Stimulated activated memory B cell treated with anti-CD40 and anti-IgM and Interleukin-4, amounts not matched to agents 10 μg/mL and 1 μg/mL and 100 μg/mL, for 72 hours (primary cell): ENCODE results near the gene CYP2S1.
"Not testable (repeated sequence)": the region's sequence is repeated elsewhere in the genome, so short reads cannot be mapped to it uniquely, and the experiment has no call there.

Experiments used
- ATAC-seq: fragments of 150-1000 bp; cut with Tn5 transposase; 2 replicates; pipeline ENCODE4 v1.10.0; 2021
- H3K27ac Mint-ChIP-seq: one replicate; pipeline ENCODE4 v1.8.0; 2022; ENCODE audit warnings: mild to moderate bottlenecking, mixed read lengths
- H3K27me3 Mint-ChIP-seq: one replicate; pipeline ENCODE4 v1.8.0; 2022; ENCODE audit warnings: mixed read lengths
- H3K36me3 Mint-ChIP-seq: one replicate; pipeline ENCODE4 v1.8.0; 2022; ENCODE audit warnings: mixed read lengths
- H3K4me1 Mint-ChIP-seq: one replicate; pipeline ENCODE4 v1.8.0; 2022; ENCODE audit warnings: mixed read lengths
- H3K4me3 Mint-ChIP-seq: one replicate; pipeline ENCODE4 v1.8.0; 2022; ENCODE audit warnings: mild to moderate bottlenecking, moderate library complexity, mixed read lengths
- H3K9me3 Mint-ChIP-seq: one replicate; pipeline ENCODE4 v1.8.0; 2022; ENCODE audit warnings: mixed read lengths

CYP2S1 gene

GRCh38 chr19:41192574-41193429 is at the start of gene CYP2S1:
Gene CYP2S1 (plus strand): TSS chr19:41193219. CDS start chr19:41193265, 46 bp downstream.
- no peak within 1 kb of the TSS for H3K27ac Mint-ChIP-seq
- H3K27me3 Mint-ChIP-seq: peaks cover 69% of the 10 kb centered on the region
- no peak for ATAC-seq
- no peak within 1 kb of the TSS for H3K4me3 Mint-ChIP-seq
- H3K36me3 Mint-ChIP-seq: no peaks in the 10 kb centered on the region
- no peaks in the 10 kb centered on the region for H3K9me3 Mint-ChIP-seq
- H3K4me1 Mint-ChIP-seq: peaks cover 25% of the 10 kb centered on the region

DNA sequence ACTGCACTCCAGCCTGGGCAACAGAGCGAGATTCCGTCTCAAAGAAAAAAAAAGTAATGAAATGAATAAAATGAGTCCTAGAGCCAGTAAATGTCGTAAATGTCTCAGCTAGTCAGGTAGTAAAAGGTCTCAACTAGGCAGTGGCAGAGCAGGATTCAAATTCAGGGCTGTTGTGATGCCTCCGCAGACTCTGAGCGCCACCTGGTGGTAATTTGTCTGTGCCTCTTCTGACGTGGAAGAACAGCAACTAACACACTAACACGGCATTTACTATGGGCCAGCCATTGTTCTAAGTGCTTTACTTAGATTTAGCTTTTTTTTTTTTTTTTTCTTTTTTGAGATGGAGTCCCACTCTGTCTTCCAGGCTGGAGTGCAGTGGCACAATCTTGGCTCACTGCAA is 48.6 kb upstream of the CYP2S1 start:
- Mint-ChIP-seq H3K9me3 (no peaks in the 10 kb centered on the region), H3K27me3 (peaks cover 19% of the 10 kb centered on the region)

DNA sequence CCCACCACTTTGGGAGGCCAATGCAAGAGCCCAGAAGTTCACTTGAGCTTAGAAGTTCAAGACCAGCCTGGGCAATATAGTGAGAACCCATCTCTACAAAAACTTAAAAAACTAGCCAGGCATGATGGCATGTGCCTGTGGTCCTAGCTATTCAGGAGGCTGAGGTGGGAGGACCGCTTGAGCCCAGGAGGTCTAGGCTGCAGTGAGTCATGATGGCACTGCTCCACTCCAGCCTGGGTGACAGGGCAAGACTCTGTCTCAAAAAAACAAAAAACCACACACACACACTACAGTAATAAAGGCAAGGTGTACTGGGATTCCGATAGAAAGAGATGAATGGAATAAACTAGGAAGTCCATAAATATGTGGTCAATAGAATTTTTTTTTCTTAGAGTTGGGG is 43.2 kb upstream of the CYP2S1 start:
- no peaks in the 10 kb centered on the region for H3K4me1 Mint-ChIP-seq
- H3K9me3 Mint-ChIP-seq: no peaks in the 10 kb centered on the region
- H3K36me3 Mint-ChIP-seq: no peaks in the 10 kb centered on the region
- H3K4me3 Mint-ChIP-seq: no peak overlapping the region
- H3K27me3 Mint-ChIP-seq: peaks cover 19% of the 10 kb centered on the region
- H3K27ac Mint-ChIP-seq: no peak overlapping the region
- ATAC-seq: no peak

More for the DNA sequence above, 48.6 kb upstream of the CYP2S1 start:
- H3K36me3 Mint-ChIP-seq: no peaks in the 10 kb centered on the region
- H3K4me3 Mint-ChIP-seq: no peak overlapping the region
- ATAC-seq: peak; percentile 70
- H3K27ac Mint-ChIP-seq: no peak overlapping the region
- H3K4me1 Mint-ChIP-seq: no peaks in the 10 kb centered on the region

DNA sequence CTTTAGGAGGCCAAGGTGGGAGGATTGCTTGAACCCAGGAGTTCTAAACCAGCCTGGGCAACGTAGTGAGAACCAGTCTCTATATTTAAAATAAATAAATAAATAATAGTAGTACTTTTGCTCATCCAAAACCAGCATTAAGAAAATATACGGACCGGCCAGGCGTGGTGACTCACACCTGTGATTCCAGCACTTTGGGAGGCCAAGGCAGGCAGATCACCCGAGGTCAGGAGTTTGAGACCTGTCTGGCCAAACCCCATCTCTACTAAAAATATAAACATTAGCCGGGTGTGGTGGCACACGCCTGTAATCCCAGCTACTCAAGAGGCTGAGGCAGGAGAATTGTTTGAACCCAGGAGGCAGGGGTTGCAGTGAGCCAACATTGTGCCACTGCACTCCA is 42.0 kb upstream of the CYP2S1 start:
- H3K9me3 Mint-ChIP-seq, H3K27ac Mint-ChIP-seq, H3K4me1 Mint-ChIP-seq, H3K4me3 Mint-ChIP-seq, ATAC-seq, H3K36me3 Mint-ChIP-seq: not testable (repeated sequence)
- peaks cover 18% of the 10 kb centered on the region for H3K27me3 Mint-ChIP-seq

GRCh38 chr19:41154060-41154459 is 39.0 kb upstream of the CYP2S1 start:
- H3K4me3 Mint-ChIP-seq: no peak overlapping the region
- no peak overlapping the region for H3K27ac Mint-ChIP-seq
- H3K27me3 Mint-ChIP-seq: no peaks in the 10 kb centered on the region
- ATAC-seq: no peak
- no peaks in the 10 kb centered on the region for H3K9me3 Mint-ChIP-seq
- H3K36me3 Mint-ChIP-seq: no peaks in the 10 kb centered on the region
- H3K4me1 Mint-ChIP-seq: no peaks in the 10 kb centered on the region

- no peak overlapping the region for H3K4me3 Mint-ChIP-seq
- H3K36me3 Mint-ChIP-seq: no peaks in the 10 kb centered on the region
- no peak for ATAC-seq
- peaks cover 3% of the 10 kb centered on the region for H3K9me3 Mint-ChIP-seq
- H3K27me3 Mint-ChIP-seq: no peaks in the 10 kb centered on the region
- H3K27ac Mint-ChIP-seq: no peak overlapping the region
- no peaks in the 10 kb centered on the region for H3K4me1 Mint-ChIP-seq
Observed at GRCh38 chr19:41156207-41156606, 36.8 kb upstream of the CYP2S1 start.

DNA sequence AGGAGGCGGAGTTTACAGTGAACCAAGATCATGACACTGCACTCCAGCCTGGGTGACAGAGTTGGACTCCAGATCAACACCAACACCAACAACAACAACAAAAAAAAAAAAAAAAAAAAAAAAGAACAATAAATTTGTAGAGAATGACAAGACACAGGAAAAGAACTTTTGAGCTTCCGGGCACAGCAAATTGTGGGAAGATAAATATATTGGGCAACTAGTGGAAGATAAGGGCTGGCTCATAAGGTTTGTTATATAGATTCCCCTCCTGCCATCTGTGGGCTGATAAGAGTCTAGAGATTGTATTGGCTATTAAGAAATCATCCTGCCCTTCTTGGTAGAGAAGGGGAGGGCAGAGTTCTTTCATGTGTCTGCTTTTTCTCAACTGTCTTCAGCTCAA is 33.1 kb upstream of the CYP2S1 start:
- ATAC-seq: no peak
- no peaks in the 10 kb centered on the region for H3K36me3 Mint-ChIP-seq
- H3K9me3 Mint-ChIP-seq: peaks cover 3% of the 10 kb centered on the region
- no peaks in the 10 kb centered on the region for H3K4me1 Mint-ChIP-seq
- no peak overlapping the region for H3K4me3 Mint-ChIP-seq
- H3K27me3 Mint-ChIP-seq: no peaks in the 10 kb centered on the region
- no peak overlapping the region for H3K27ac Mint-ChIP-seq

- no peak for ATAC-seq
- Mint-ChIP-seq H3K9me3 (peaks cover 3% of the 10 kb centered on the region), H3K4me3 (no peak overlapping the region), H3K36me3 (no peaks in the 10 kb centered on the region), H3K27me3 (no peaks in the 10 kb centered on the region), H3K4me1 (no peaks in the 10 kb centered on the region), H3K27ac (no peak overlapping the region)
Observed at GRCh38 chr19:41161903-41162302, 31.1 kb upstream of the CYP2S1 start.

GRCh38 chr19:41166944-41167804 is 25.8 kb upstream of the CYP2S1 start:
- no peak overlapping the region for H3K4me3 Mint-ChIP-seq
- no peaks in the 10 kb centered on the region for H3K9me3 Mint-ChIP-seq
- H3K27ac Mint-ChIP-seq: no peak overlapping the region
- no peaks in the 10 kb centered on the region for H3K36me3 Mint-ChIP-seq
- no peak for ATAC-seq
- peaks cover 10% of the 10 kb centered on the region for H3K27me3 Mint-ChIP-seq
- H3K4me1 Mint-ChIP-seq: no peaks in the 10 kb centered on the region

- H3K27ac Mint-ChIP-seq: no peak overlapping the region
- peak; percentile 20 for ATAC-seq
- peaks cover 8% of the 10 kb centered on the region for H3K4me1 Mint-ChIP-seq
- no peaks in the 10 kb centered on the region for H3K36me3 Mint-ChIP-seq
- H3K27me3 Mint-ChIP-seq: peaks cover 34% of the 10 kb centered on the region
- H3K4me3 Mint-ChIP-seq: no peak overlapping the region
- H3K9me3 Mint-ChIP-seq: no peaks in the 10 kb centered on the region
Observed at GRCh38 chr19:41172297-41173164, 20.5 kb upstream of the CYP2S1 start.

- no peak overlapping the region for H3K4me3 Mint-ChIP-seq
- ATAC-seq: no peak
- peaks cover 25% of the 10 kb centered on the region for H3K27me3 Mint-ChIP-seq
- H3K36me3 Mint-ChIP-seq: no peaks in the 10 kb centered on the region
- H3K9me3 Mint-ChIP-seq: no peaks in the 10 kb centered on the region
- no peak overlapping the region for H3K27ac Mint-ChIP-seq
- H3K4me1 Mint-ChIP-seq: peaks cover 8% of the 10 kb centered on the region
Observed at GRCh38 chr19:41174297-41174928, 18.6 kb upstream of the CYP2S1 start.

DNA sequence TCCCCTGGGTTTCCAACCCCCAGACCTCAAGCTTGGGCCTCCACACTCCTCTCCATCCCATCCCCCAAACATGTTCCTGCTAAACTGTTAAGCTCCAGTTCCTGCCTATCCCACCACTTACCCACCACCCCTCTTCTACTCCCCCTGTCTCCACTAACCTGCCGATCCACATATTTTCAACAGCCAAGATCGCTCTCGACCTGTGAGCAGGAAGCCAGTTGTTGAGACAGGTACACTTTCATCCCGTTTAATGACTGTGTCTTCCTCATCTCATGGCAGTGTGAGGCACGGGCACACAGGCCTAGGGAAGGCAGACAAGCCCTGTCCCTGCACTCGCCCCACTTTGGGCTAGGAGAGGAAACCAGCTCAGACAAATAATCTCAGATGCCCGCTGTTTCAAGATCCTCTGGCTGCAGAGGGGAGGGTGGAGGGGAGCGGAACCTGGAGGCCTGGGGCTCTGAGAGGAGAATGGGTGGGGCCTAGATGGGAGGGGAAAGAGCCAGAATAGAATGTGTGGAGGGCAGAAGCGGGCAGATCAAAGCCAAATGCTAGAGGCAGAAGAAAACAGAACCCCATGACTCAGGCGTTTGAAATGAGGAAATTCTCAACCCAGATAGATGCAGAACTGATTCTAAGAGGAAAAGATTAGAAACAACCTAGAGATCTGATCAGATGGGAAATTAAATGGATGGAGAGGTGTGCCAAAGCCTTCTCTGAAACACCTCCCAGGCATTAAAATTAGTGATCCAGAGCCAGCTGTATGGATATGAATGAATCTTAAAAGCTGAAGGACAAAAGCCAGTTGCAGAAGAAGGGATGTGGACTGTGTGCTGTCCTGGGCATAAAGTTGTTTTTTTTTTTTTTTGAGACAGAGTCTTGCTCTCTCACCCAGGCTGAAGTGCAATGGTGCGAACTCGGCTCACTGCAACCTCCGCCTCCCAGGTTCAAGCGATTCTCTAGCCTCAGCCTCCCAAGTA is 16.9 kb upstream of the CYP2S1 start:
- Mint-ChIP-seq H3K27ac (no peak overlapping the region), H3K4me3 (no peak overlapping the region), H3K4me1 (peaks cover 8% of the 10 kb centered on the region), H3K27me3 (peaks cover 24% of the 10 kb centered on the region), H3K36me3 (no peaks in the 10 kb centered on the region), H3K9me3 (no peaks in the 10 kb centered on the region)
- peak; percentile 43 for ATAC-seq

GRCh38 chr19:41180173-41180572 is 12.8 kb upstream of the CYP2S1 start:
- ATAC-seq, H3K4me1 Mint-ChIP-seq, H3K4me3 Mint-ChIP-seq, H3K27ac Mint-ChIP-seq, H3K9me3 Mint-ChIP-seq, H3K36me3 Mint-ChIP-seq: not testable (repeated sequence)
- H3K27me3 Mint-ChIP-seq: peaks cover 11% of the 10 kb centered on the region
